ENCODE results near the gene PCDH9.
"Not testable (repeated sequence)": the region's sequence is repeated elsewhere in the genome, so short reads cannot be mapped to it uniquely, and the experiment has no call there.

PCDH9 gene

DNA sequence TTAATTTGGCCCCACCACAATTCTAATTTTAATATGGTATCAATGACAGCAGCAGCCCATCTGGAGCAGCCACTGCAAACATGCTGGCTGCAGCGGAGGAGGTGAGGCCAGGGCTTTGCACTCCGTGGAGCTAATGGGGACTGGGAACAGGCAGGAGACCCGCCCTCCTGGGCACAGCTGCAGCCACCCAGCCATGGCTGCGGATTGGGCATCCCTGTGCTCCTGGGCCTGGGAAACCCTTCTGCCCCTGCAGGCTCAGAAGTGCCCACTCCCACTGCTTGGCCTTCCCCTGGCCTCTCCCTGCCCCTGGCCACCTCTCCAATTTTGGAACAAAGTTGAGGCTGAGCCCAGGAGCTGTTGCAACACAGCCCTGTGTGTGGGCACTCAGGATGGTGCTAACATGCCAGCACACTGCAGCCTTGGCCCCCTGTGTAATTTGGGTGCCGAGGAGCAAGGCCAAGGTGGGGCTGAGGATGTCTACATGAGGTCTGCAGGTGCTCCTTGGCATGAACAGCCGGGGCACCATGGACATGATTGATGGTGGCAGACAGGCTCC, 123.6 kb downstream of the PCDH9 start:
- H3K4me3 ChIP-seq (ENCODE audit: low read depth, low read length), result no peak overlapping the region
- no peaks in the 10 kb centered on the region for H3K36me3 ChIP-seq (replicated peaks)
- H3K27me3 ChIP-seq (replicated peaks), result no peaks in the 10 kb centered on the region
- no peak overlapping the region for H3K27ac ChIP-seq
- TF ChIP-seq CTCF (IDR thresholded peaks at IDR 0.05; ENCODE audit: low read depth, low read length, missing control alignments), result no peak
- DNase-seq, result no peak
- in situ Hi-C loops (cut with HindIII; ENCODE audit: low pct_ligation_motif_present, low sequenced_read_pairs), result no loop called here

DNA sequence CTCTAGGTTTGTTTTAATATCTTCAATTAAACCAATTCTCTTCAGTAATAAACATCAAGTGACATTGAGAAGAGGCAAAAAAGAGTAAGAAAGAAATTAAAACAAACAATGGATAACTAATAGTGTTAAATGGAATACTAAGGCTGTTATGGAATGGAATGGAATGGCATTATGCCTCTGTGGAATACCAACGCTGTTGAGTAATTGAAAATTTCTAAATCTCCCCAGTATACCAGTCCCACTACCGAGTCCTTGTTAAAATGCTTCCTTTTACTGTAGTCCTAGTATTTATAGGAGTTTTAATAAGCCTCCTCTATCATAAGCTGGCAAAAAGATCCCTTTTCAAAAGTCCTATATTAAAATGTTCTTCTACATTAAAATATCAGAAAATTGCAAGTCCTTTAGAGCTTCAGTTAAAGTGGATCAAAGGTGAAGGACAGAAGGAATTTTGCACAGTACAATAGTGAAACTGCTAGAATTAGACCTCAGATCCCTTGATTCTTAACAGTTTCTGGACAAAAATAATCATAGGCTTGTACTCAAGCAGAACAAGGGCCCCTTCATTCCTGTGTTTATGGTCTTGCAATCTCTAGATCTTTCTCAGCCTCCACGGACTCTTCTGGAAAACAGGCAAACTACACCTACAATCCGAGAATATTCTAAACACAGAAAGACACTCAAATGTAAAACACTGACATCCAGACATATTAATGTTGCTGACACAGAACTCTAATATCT, 128.2 kb downstream of the PCDH9 start:
- no peaks in the 10 kb centered on the region for H3K36me3 ChIP-seq (replicated peaks)
- no peak for DNase-seq
- in situ Hi-C loops (cut with HindIII; ENCODE audit: low pct_ligation_motif_present, low sequenced_read_pairs), result no loop called here
- H3K4me3 ChIP-seq (ENCODE audit: low read depth, low read length), result no peak overlapping the region
- no peaks in the 10 kb centered on the region for H3K27me3 ChIP-seq (replicated peaks)
- TF ChIP-seq CTCF (IDR thresholded peaks at IDR 0.05; ENCODE audit: low read depth, low read length, missing control alignments), result no peak
- H3K27ac ChIP-seq, result no peak overlapping the region

- DNase-seq, result no peak
- in situ Hi-C loops (cut with HindIII; ENCODE audit: low pct_ligation_motif_present, low sequenced_read_pairs), result no loop called here
- H3K27ac ChIP-seq, result no peak overlapping the region
Observed at GRCh38 chr13:67100730-67101129, 129.4 kb downstream of the PCDH9 start.

GRCh38 chr13:67099494-67099893, 130.6 kb downstream of the PCDH9 start:
- Histone ChIP-seq H3K27me3 (replicated peaks) (no peaks in the 10 kb centered on the region), H3K36me3 (replicated peaks) (no peaks in the 10 kb centered on the region), H3K27ac (no peak overlapping the region), H3K4me3 (ENCODE audit: low read depth, low read length) (no peak overlapping the region)
- in situ Hi-C loops (cut with HindIII; ENCODE audit: low pct_ligation_motif_present, low sequenced_read_pairs), result no loop called here
- TF ChIP-seq CTCF (IDR thresholded peaks at IDR 0.05; ENCODE audit: low read depth, low read length, missing control alignments), result no peak
- DNase-seq, result no peak

More at GRCh38 chr13:67100730-67101129, 129.4 kb downstream of the PCDH9 start:
- no peak for TF ChIP-seq CTCF (IDR thresholded peaks at IDR 0.05; ENCODE audit: low read depth, low read length, missing control alignments)
- Histone ChIP-seq H3K4me3 (ENCODE audit: low read depth, low read length) (no peak overlapping the region), H3K36me3 (replicated peaks) (no peaks in the 10 kb centered on the region), H3K27me3 (replicated peaks) (no peaks in the 10 kb centered on the region)

DNA sequence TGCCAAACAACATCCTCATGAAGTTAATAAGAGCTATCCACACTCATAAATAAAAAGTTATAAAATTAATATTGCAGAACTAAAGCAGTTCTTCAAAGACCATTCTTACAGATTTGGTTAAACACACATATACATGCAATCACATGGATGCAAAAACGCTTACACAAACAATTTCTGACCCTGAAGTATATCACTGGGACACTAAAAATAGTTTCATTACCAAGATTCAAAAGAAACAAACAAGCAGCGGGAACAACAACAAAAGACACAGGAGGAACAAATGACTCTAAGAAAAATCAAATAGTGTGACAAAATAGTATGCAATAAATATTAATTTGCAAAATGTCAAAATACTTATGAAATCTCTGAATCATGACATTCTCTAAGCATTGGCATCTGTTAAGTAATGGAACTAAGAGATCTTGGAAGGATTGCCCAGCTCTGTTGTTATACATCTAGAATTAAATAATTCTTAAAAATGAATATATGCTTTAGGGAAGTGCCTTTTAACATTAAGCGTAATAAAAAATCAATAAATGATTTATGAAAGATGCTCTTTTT, 132.2 kb downstream of the PCDH9 start:
- H3K4me3 ChIP-seq (ENCODE audit: low read depth, low read length), result no peak overlapping the region
- no peaks in the 10 kb centered on the region for H3K27me3 ChIP-seq (replicated peaks)
- in situ Hi-C loops (cut with HindIII; ENCODE audit: low pct_ligation_motif_present, low sequenced_read_pairs), result no loop called here
- H3K27ac ChIP-seq, result no peak overlapping the region
- TF ChIP-seq CTCF (IDR thresholded peaks at IDR 0.05; ENCODE audit: low read depth, low read length, missing control alignments), result no peak
- no peak for DNase-seq
- H3K36me3 ChIP-seq (replicated peaks), result no peaks in the 10 kb centered on the region

GRCh38 chr13:67096893-67097292, 133.2 kb downstream of the PCDH9 start:
- H3K4me3 ChIP-seq (ENCODE audit: low read depth, low read length); H3K27ac ChIP-seq; DNase-seq; in situ Hi-C loops (cut with HindIII; ENCODE audit: low pct_ligation_motif_present, low sequenced_read_pairs); H3K27me3 ChIP-seq (replicated peaks); H3K36me3 ChIP-seq (replicated peaks): not testable (repeated sequence)

Measured in brain microvascular endothelial cell (primary cell).